HepG2 (cell line): ENCODE data around the gene SPDYE6. TPM values are rescaled to one million over a fixed set of nuclear protein-coding genes. Genes with fewer than 3 reads are reported as not detected.
A peak's percentile ranks its signal among the peaks of the same experiment; 100 is the strongest.

Experiments used
- ATAC-seq: fragments of 200-7000 bp; cut with Tn5 transposase; 3 replicates; pipeline ENCODE4 v1.9.1; 2020; ENCODE audit warnings: mild to moderate bottlenecking, moderate library complexity
- BruUV-seq: library from RNA; stranded (reverse); fragments of 400-500 nt; replicated peaks from 2 replicates; lab custom pipeline; 2021; lab: Mats Ljungman, UMichigan
- CTCF ChIA-PET: fragments of 300-600 bp; formaldehyde crosslinking; extraction: SDS; loops from one replicate; lab custom pipeline; 2021; ENCODE audit warnings: low total read pairs, inconsistent platforms, low intra/inter-chr PET ratio; lab: Yijun Ruan, JAX
- POLR2A ChIA-PET: fragments of 350-600 bp; sonication (Branson Sonifier 250); formaldehyde crosslinking; loops from one replicate; lab custom pipeline; 2020; ENCODE audit warnings: antibody characterized with exemption, inconsistent platforms; lab: Yijun Ruan, JAX
- DNase-seq: peaks from one replicate; pipeline ENCODE4 v3.0.0-alpha.2; 2015; ENCODE audit warnings: low spot score
- FAIRE-seq: peaks from 3 replicates; lab custom pipeline; 2011; peaks lifted over from hg19 to GRCh38; lab: Jason Lieb, UNC
- H2AFZ ChIP-seq: one replicate; pipeline ENCODE4 v1.6.1; 2011; ENCODE audit warnings: low read length, inconsistent platforms
- H3K27ac ChIP-seq: fragments of 300-600 bp; 3 replicates; pipeline ENCODE4 v1.8.0; 2011; ENCODE audit warnings: mixed run types, mild to moderate bottlenecking, mixed read lengths, low read length, inconsistent platforms; ENCODE audit not compliant: insufficient read depth; ENCODE audit errors: extremely low read length
- H3K27me3 ChIP-seq, 2 experiments: fragments of 200-600 bp in 1 of 2; 2 replicates in 1 of 2; 3 replicates in 1 of 2; pipeline versions ENCODE4 v1.6.0 to v1.8.0; 2011; ENCODE audit warnings: low read length in 2 of 2, mild to moderate bottlenecking in 2 of 2, moderate library complexity in 2 of 2, inconsistent platforms in 1 of 2; ENCODE audit not compliant: insufficient read depth in 2 of 2, control insufficient read depth in 1 of 2
- H3K36me3 ChIP-seq, 2 experiments: fragments of 200-600 bp in 1 of 2; replicated peaks in 1 of 2; 2 replicates in 1 of 2; 3 replicates in 1 of 2; pipeline versions ENCODE4 v1.5.1 to v1.8.0; 2011; ENCODE audit warnings: low read length in 2 of 2, inconsistent platforms in 1 of 2; ENCODE audit not compliant: insufficient read depth in 2 of 2, control insufficient read depth in 1 of 2
- H3K4me1 ChIP-seq: 2 replicates; pipeline ENCODE4 v1.5.1; 2012; ENCODE audit warnings: low read length, inconsistent platforms; ENCODE audit not compliant: insufficient read depth
- H3K4me2 ChIP-seq: 2 replicates; pipeline ENCODE4 v1.6.0; 2011; ENCODE audit warnings: low read depth, low read length, inconsistent platforms
- H3K4me3 ChIP-seq, 3 experiments: fragments of 200-600 bp in 1 of 3; sonication (generic), shearing (Covaris generic) in 1 of 3; replicated peaks in 1 of 3; 2 replicates each; pipeline ENCODE4 v1.5.1; 2011 to 2016; ENCODE audit warnings: low read length in 3 of 3, inconsistent platforms in 2 of 3, low read depth in 2 of 3, mild to moderate bottlenecking in 2 of 3, control low read depth in 1 of 3, mixed read lengths in 1 of 3; ENCODE audit not compliant: insufficient read depth in 1 of 3
- H3K79me2 ChIP-seq: one replicate; pipeline ENCODE4 v1.6.1; 2011; ENCODE audit warnings: low read length, inconsistent platforms; ENCODE audit not compliant: insufficient read depth
- H3K9ac ChIP-seq: 2 replicates; pipeline ENCODE4 v1.6.0; 2011; ENCODE audit warnings: mild to moderate bottlenecking, low read depth, low read length, inconsistent platforms; ENCODE audit not compliant: insufficient read depth
- H3K9me3 ChIP-seq: 2 replicates; pipeline ENCODE4 v1.5.1; 2012; ENCODE audit warnings: mild to moderate bottlenecking, low read length
- H4K20me1 ChIP-seq: 2 replicates; pipeline ENCODE4 v1.6.0; 2011; ENCODE audit warnings: inconsistent platforms, mild to moderate bottlenecking, low read length, moderate library complexity; ENCODE audit not compliant: insufficient read depth
- ATAD3A ChIP-seq: sonication (generic); formaldehyde crosslinking; IDR thresholded peaks from 2 replicates; pipeline ENCODE4 v1.4.0; 2020; ENCODE audit warnings: missing genetic modification reagents
- CCAR2 ChIP-seq: fragments of 200-400 bp; formaldehyde crosslinking; optimal IDR thresholded peaks from 2 replicates; pipeline ENCODE3; 2018; ENCODE audit warnings: low read depth, mild to moderate bottlenecking, low read length, moderate library complexity
- MAF1 ChIP-seq: sonication (generic); formaldehyde crosslinking; IDR thresholded peaks from 2 replicates; pipeline ENCODE4 v1.5.0; 2020; ENCODE audit warnings: missing genetic modification reagents, borderline replicate concordance
- MTF1 ChIP-seq: sonication (generic); formaldehyde crosslinking; IDR thresholded peaks from 2 replicates; pipeline ENCODE4 v1.5.0; 2020; ENCODE audit warnings: missing genetic modification reagents
- ONECUT2 ChIP-seq: sonication (generic); formaldehyde crosslinking; IDR thresholded peaks from 2 replicates; pipeline ENCODE4 v1.4.0; 2020; ENCODE audit warnings: missing genetic modification reagents
- PRPF4 ChIP-seq: fragments of 200-400 bp; formaldehyde crosslinking; IDR thresholded peaks from 2 replicates; pipeline ENCODE4 v1.6.1; 2016; ENCODE audit warnings: low read length, low read depth; ENCODE audit not compliant: poor library complexity, severe bottlenecking
- ZFX ChIP-seq: sonication (generic); formaldehyde crosslinking; IDR thresholded peaks from 2 replicates; pipeline ENCODE4 v1.4.0; 2020; ENCODE audit warnings: mild to moderate bottlenecking, low read depth, missing genetic modification reagents, moderate library complexity
- ZNF441 ChIP-seq: sonication (generic); formaldehyde crosslinking; IDR thresholded peaks from 2 replicates; pipeline ENCODE4 v1.7.0; 2021; ENCODE audit warnings: missing genetic modification reagents, borderline replicate concordance
- ZNF460 ChIP-seq: sonication (generic); formaldehyde crosslinking; IDR thresholded peaks from 2 replicates; pipeline ENCODE4 v1.5.1; 2020; ENCODE audit warnings: missing genetic modification reagents, mild to moderate bottlenecking, borderline replicate concordance
- WGBS: methylation state at CpG from one replicate; pipeline ENCODE4 v1.1.6; 2017; ENCODE audit warnings: low lambda C conversion rate; 5-methylcytosine and 5-hydroxymethylcytosine counted together
- in situ Hi-C: cut with HindIII; loops from 2 replicates; pipeline ENCODE4 v1.10.0; 2017; ENCODE audit warnings: low pct_unique_long_range_greater_than_20kb; ENCODE audit not compliant: extremely low pct_ligation_motif_present
- intact Hi-C: fragments of 100-400 bp; cut with micrococcal nuclease; formaldehyde crosslinking; loops from one replicate; pipeline ENCODE4 v1.10.0; 2022; ENCODE audit not compliant: unreplicated experiment
- polyA plus RNA-seq, 8 experiments: library from polyadenylated mRNA; depleted of rRNA in 3 of 8; stranded (reverse) in 7 of 8; unstranded in 1 of 8; fragments of >200 nt; fragmentation: Illumina TruSeq in 4 of 8; extraction: Trizol in 4 of 8; gene quantifications; 2 replicates each; pipeline versions ENCODE4 v1.2.1 to v1.2.3, GENCODE V29; 2011 to 2016; ENCODE audit warnings: low read depth in 4 of 8, missing spikeins in 1 of 8, mixed read lengths in 1 of 8; ENCODE audit not compliant: insufficient read depth in 1 of 8
- total RNA-seq, 5 experiments: library from RNA; depleted of rRNA; stranded (reverse); fragments of >200 nt; fragmentation: Illumina TruSeq; extraction: Trizol; gene quantifications; 2 replicates each; pipeline ENCODE4 v1.2.3, GENCODE V29; 2016; ENCODE audit warnings: low read depth in 1 of 5
- TF ChIP-seq, protein P1 (sequence below): sonication (generic); formaldehyde crosslinking; IDR thresholded peaks from 2 replicates; pipeline ENCODE4 v1.5.1; 2020; ENCODE audit warnings: mild to moderate bottlenecking, missing genetic modification reagents, moderate library complexity
- TF ChIP-seq, protein P2 (sequence below): sonication (generic); formaldehyde crosslinking; IDR thresholded peaks from 2 replicates; pipeline ENCODE4 v1.5.0; 2020; ENCODE audit warnings: mild to moderate bottlenecking, missing genetic modification reagents, moderate library complexity

SPDYE6 gene
- total and polyA plus RNA-seq, 2 of the 13 experiments (the other 11 are each of a cell fraction or from before 2014, with no cell fraction given) = 0.07 TPM; not detected in 1

DNA sequence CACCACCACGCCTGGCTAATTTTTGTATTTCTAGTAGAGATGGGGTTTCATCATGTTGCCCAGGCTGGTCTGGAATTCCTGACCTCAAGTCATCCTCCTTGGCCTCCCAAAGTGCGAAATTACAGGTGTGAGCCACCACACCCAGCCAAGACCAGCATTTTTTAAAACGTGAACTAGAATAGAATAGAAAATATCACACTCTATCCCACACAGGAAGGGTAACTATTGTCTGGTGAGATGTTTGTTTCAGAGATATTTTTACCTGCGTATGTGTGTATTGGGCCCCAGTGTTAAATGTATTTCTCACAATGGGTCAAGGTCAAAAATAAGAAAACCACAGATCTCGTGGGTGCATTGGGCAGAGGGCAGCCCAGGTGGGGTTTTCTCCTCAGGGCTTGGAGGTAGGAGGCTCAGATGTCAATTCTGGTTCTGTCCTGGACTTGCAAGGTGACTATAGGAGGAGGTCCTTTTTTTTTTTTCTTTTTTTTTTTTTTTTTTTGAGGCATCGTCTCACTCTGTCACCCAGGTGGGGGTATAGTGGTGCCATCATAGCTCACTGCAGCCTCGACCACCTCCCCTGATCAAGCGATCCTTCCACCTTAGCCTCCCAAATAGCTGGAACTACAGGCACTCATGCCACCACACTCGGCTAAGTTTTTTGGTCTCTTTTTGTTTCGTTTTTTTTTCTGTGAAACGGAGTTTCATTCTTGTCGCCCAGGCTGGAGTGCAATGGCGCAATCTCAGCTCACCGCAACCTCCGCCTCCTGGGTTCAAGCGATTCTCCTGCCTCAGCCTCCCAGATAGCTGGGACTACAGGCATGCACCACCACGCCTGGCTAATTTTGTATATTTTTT, 50.6 kb downstream of the SPDYE6 start:
- in situ Hi-C loops = no loop called here

DNA sequence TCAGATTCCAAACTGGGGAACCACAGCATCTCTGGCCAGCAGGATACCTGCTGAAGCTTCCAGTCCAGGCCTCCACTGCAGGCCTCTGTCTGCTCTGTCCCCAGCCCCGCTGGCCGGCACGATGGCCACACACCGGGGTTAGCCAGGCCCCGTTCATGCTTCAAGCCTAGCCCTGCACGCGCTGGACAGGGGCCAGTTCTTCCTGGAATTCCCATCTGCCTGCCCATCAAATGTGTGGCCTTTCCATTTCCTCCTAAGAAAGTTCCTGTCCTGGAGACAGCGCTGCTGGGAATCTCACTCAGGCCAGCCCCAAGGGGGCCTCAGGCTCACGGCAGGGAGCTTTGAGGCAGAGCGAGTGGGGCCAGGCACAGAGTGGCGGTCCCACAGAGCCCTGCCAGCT, 51.6 kb downstream of the SPDYE6 start:
- intact Hi-C loops (no loop called here), in situ Hi-C loops (no loop called here)
- no peak for DNase-seq
- TF ChIP-seq, protein P1, sequence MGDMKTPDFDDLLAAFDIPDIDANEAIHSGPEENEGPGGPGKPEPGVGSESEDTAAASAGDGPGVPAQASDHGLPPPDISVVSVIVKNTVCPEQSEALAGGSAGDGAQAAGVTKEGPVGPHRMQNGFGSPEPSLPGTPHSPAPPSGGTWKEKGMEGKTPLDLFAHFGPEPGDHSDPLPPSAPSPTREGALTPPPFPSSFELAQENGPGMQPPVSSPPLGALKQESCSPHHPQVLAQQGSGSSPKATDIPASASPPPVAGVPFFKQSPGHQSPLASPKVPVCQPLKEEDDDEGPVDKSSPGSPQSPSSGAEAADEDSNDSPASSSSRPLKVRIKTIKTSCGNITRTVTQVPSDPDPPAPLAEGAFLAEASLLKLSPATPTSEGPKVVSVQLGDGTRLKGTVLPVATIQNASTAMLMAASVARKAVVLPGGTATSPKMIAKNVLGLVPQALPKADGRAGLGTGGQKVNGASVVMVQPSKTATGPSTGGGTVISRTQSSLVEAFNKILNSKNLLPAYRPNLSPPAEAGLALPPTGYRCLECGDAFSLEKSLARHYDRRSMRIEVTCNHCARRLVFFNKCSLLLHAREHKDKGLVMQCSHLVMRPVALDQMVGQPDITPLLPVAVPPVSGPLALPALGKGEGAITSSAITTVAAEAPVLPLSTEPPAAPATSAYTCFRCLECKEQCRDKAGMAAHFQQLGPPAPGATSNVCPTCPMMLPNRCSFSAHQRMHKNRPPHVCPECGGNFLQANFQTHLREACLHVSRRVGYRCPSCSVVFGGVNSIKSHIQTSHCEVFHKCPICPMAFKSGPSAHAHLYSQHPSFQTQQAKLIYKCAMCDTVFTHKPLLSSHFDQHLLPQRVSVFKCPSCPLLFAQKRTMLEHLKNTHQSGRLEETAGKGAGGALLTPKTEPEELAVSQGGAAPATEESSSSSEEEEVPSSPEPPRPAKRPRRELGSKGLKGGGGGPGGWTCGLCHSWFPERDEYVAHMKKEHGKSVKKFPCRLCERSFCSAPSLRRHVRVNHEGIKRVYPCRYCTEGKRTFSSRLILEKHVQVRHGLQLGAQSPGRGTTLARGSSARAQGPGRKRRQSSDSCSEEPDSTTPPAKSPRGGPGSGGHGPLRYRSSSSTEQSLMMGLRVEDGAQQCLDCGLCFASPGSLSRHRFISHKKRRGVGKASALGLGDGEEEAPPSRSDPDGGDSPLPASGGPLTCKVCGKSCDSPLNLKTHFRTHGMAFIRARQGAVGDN (CRISPR knock-in tag) = peak; percentile 55
- TF ChIP-seq, protein P2, sequence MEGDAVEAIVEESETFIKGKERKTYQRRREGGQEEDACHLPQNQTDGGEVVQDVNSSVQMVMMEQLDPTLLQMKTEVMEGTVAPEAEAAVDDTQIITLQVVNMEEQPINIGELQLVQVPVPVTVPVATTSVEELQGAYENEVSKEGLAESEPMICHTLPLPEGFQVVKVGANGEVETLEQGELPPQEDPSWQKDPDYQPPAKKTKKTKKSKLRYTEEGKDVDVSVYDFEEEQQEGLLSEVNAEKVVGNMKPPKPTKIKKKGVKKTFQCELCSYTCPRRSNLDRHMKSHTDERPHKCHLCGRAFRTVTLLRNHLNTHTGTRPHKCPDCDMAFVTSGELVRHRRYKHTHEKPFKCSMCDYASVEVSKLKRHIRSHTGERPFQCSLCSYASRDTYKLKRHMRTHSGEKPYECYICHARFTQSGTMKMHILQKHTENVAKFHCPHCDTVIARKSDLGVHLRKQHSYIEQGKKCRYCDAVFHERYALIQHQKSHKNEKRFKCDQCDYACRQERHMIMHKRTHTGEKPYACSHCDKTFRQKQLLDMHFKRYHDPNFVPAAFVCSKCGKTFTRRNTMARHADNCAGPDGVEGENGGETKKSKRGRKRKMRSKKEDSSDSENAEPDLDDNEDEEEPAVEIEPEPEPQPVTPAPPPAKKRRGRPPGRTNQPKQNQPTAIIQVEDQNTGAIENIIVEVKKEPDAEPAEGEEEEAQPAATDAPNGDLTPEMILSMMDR (CRISPR knock-in tag) = peak; percentile 19; the same call in 1 of the 2 replicates
- TF ChIP-seq ATAD3A (no peak), ZFX (0 out of 2 replicates have a peak, but pooled peaks have one; percentile 6)
- ChIA-PET POLR2A (no interaction called here), CTCF (no interaction called here)
- BruUV-seq = no TSS peak
- Histone ChIP-seq H3K4me3 (no peak overlapping the region), H3K9ac (no peak overlapping the region), H3K79me2 (no peaks in the 10 kb centered on the region), H3K27ac (no peak overlapping the region), H2AFZ (no peak overlapping the region), H3K36me3 (no peaks in the 10 kb centered on the region), H3K4me1 (peaks cover 28% of the 10 kb centered on the region), H3K27me3 (peaks cover 0 to 5% of the 10 kb centered on the region in 2 experiments; a peak in 1 of 5 replicates), H4K20me1 (no peaks in the 10 kb centered on the region), H3K4me2 (no peak overlapping the region; the same call in 1 of the 2 replicates), H3K9me3 (no peaks in the 10 kb centered on the region)
- FAIRE-seq = no peak
- ATAC-seq = peak; percentile 37
- no CpG with 5 or more reads among the region's 11 CpGs for WGBS

More for the DNA sequence above, 50.6 kb downstream of the SPDYE6 start:
- no peak overlapping the region for H3K4me2 ChIP-seq
- no peak for DNase-seq
- H2AFZ ChIP-seq = no peak overlapping the region
- POLR2A ChIA-PET = no interaction called here
- no peaks in the 10 kb centered on the region for H3K36me3 ChIP-seq
- no peaks in the 10 kb centered on the region for H4K20me1 ChIP-seq
- no peaks in the 10 kb centered on the region for H3K9me3 ChIP-seq
- CTCF ChIA-PET = no interaction called here
- TF ChIP-seq ZNF441 (CRISPR knock-in tag) = peak; percentile 57; the same call in 1 of the 2 replicates
- TF ChIP-seq ONECUT2 (CRISPR knock-in tag) = no peak
- no peak for TF ChIP-seq PRPF4
- no peak for TF ChIP-seq MAF1 (CRISPR knock-in tag)
- TF ChIP-seq MTF1 (CRISPR knock-in tag) = no peak
- peak; percentile 18; the same call in 1 of the 2 replicates for TF ChIP-seq ZNF460
- TF ChIP-seq CCAR2 = no peak
- peaks cover 28% of the 10 kb centered on the region for H3K4me1 ChIP-seq
- no peak for ATAC-seq
- no TSS peak for BruUV-seq
- no peak for FAIRE-seq
- H3K27me3 ChIP-seq = peaks cover 0 to 5% of the 10 kb centered on the region in 2 experiments; a peak in 1 of 5 replicates
- H3K79me2 ChIP-seq = no peaks in the 10 kb centered on the region
- intact Hi-C loops = no loop called here
- no peak overlapping the region for H3K4me3 ChIP-seq
- 57% methylated on average over 17 of the region's 17 CpGs for WGBS
- H3K27ac ChIP-seq = no peak overlapping the region
- no peak overlapping the region for H3K9ac ChIP-seq
